ENCODE data around the gene DIPK1B.
A peak's percentile ranks its signal among the peaks of the same experiment; 100 is the strongest.

The DIPK1B gene

GRCh38 chr9:136740971-136741882, 28.9 kb downstream of the DIPK1B start:
- peak; percentile 50 for DNase-seq

GRCh38 chr9:136741883-136742571, 29.7 kb downstream of the DIPK1B start:
- peak; percentile 24 for DNase-seq

GRCh38 chr9:136742591-136743391, 30.4 kb downstream of the DIPK1B start, which contains the start of gene LCN10:
Gene LCN10, minus strand, starts transcription at chr9:136742940. Its CDS starts 37 bp downstream, at chr9:136742903.
- peak; percentile 31 for DNase-seq

GRCh38 chr9:136743639-136744211, 31.4 kb downstream of the DIPK1B start:
- DNase-seq = peak; percentile 21

DNA sequence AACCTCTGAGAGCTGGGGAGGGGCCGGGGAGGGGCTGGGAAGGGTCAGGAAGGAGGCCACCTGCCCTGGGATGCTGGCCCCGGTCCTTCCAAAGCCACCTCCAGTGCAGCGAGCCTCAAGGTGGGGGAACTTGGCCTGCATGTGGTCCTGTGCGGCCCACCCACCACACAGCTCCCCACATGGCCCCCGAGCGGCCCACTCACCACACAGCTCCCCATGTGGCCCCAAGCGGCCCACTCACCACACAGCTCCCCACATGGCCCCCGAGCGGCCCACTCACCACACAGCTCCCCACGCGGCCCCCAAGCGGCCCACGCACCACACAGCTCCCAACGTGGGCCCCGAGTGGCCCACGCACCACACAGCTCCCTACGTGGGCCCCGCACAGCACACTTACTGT, 32.4 kb downstream of the DIPK1B start:
- peak; percentile 29 for DNase-seq

- DNase-seq = peak; percentile 12
Observed at GRCh38 chr9:136745389-136746154, 33.2 kb downstream of the DIPK1B start.

GRCh38 chr9:136746155-136746490, 33.8 kb downstream of the DIPK1B start:
- DNase-seq = peak; percentile 26

- peak; percentile 23 for DNase-seq
Observed at GRCh38 chr9:136746621-136747020, 34.2 kb downstream of the DIPK1B start.

DNA sequence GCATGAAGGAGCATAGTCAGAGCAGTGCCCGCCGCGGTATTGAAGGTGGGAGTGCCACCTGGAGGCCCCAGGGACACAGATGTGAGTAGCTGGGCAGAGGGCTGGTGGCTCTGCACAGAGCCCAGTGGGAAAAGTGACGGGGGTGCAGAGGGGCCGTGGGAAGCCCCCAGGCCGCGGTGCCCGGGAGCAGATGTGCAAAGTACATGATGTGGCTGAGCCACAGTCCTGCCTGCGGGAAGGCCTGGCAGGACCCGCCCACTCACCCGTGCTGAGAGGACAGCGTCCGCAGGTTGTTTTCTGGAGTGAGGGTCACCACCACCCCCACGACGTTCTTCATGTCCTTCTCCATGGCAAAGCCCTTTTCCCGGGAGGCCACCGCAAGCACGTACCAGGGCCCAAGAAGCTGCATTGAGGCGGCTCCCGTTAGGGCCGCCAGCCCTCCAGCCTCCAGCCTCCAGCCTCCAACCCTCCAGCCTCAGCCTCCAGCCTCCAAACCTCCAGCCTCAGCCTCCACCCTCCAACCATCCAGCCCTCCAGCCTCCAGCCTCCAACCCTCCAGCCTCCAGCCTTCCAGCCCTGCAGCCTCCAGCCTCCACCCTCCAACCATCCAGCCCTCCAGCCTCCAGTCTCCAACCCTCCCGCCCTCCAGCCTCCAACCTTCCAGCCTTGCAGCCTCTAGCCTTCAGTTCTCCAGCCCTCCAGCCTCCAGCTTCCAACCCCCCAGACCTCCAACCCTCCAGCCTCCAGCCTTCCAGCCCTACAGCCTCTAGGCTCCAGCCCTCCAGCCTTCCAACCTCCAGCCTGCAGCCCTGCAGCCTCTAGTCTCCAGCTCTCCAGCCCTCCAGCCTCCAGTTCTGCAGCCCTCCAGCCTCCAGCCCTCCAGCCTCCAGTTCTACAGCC, 35.0 kb downstream of the DIPK1B start:
- DNase-seq = peak; percentile 20

DNA sequence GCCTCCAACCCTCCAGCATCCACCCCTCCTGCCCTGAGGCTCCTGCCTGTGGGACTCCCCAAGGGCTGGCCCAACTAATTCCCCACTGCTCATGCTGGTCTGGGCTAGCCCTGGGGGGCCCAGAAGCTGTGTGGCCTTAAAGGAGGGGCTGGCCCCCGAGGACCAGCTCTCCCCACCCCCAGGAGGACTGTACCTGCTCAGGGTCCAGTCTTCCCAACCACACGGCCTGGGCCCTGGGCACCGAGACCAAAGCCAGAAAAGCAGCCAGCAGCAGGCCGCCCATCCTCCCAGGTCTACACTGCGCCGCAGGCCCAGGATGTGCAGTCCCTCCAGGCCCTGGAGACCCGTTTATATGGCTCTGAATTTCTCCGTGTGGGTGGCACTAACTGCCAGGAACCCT, 35.8 kb downstream of the DIPK1B start, which contains the start of gene LCN6:
LCN6 (minus strand) TSS at position 325 of the 400 bp plus-strand sequence; CDS start at position 283, 42 bp downstream.
- DNase-seq = peak; percentile 25

GRCh38 chr9:136748666-136749611, 36.6 kb downstream of the DIPK1B start:
- peak; percentile 16 for DNase-seq

- no peak for DNase-seq
Observed at GRCh38 chr9:136750526-136750925, 38.2 kb downstream of the DIPK1B start.

DNA sequence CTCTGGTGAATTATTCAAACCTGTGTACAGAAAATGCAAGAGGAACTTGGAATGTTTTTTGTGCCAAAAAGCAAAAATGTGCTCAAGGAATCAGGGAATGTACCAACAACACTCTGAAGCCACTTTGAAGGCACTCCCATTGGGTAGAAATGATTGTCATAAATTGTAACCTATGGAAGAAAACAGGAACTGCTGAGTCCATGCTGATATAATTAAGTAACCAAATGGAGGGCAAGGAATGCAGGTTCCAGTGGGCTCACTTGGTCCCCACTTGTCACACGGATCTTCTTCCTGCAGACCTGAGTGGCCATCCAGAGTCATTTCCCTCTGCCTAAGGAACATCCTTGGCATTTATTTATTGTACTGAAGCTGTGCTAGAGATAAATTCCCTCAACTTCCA, 38.9 kb downstream of the DIPK1B start:
- DNase-seq = no peak

DNA sequence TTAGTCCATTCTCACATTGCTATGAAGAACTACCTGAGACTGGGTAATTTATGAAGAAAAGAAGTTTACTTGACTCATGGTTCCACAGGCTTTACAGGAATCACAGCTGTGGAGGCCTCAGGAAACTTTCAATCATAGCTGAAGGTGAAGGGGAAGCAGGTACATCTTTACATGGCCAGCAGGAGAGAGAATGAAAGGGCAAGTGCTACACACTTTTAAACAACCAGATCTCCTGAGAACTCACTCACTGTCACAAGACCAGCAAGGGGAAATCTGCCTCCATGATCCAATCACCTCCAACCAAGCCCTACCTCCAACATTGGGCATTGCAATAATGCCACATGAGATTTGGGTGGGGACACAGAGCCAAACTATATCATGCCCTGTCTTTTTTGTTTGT, 39.4 kb downstream of the DIPK1B start:
- DNase-seq = no peak

DNA sequence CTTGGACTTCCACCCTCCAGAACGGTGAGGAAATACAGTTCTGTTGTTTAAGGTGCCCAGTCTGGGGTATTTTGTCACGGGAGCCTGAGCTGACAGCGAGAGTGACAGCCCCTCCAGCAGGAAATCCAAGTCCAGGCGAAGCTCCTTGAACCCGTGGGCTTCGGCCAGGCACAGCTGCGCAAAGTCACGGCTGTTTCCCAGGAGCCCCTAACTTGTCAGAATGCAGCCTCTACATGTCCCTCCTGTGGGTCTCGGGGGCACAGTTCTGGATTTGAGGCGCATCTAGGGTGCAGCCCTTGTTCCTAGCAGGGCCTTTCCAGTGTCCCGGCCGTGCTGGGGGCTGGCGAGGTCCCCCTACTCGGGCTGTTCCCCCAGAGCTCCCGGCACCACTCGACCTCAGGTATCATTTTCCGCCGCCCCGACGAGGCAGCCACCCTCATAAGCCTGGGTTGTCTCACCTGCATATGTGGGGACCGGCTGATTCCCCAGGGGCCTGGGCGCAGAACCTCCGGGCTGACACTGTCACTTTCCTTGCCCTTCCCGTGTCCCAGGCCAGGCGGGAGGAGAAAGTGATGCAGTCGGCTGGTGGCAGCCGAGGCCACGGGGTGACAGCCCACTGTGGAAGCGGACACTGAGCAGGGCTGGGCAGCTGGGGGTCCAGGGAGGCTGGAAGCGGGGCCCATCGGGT, 41.1 kb downstream of the DIPK1B start:
- peak; percentile 10 for DNase-seq

GRCh38 chr9:136754059-136754572, 41.7 kb downstream of the DIPK1B start:
- peak; percentile 26 for DNase-seq

- peak; percentile 20 for DNase-seq
Observed at GRCh38 chr9:136754626-136755301, 42.4 kb downstream of the DIPK1B start.
